AG08396 (cell line): Measurements from ENCODE around the gene NGB.

Experiments
- DNase-seq: peaks from one replicate; pipeline ENCODE4 v3.0.0; 2012; ENCODE audit warnings: low spot score, mixed read lengths

Gene NGB

GRCh38 chr14:77230914-77231313 is 40.1 kb downstream of the NGB start:
- no peak for DNase-seq

- no peak for DNase-seq
Observed at GRCh38 chr14:77228056-77228455, 43.0 kb downstream of the NGB start.

DNA sequence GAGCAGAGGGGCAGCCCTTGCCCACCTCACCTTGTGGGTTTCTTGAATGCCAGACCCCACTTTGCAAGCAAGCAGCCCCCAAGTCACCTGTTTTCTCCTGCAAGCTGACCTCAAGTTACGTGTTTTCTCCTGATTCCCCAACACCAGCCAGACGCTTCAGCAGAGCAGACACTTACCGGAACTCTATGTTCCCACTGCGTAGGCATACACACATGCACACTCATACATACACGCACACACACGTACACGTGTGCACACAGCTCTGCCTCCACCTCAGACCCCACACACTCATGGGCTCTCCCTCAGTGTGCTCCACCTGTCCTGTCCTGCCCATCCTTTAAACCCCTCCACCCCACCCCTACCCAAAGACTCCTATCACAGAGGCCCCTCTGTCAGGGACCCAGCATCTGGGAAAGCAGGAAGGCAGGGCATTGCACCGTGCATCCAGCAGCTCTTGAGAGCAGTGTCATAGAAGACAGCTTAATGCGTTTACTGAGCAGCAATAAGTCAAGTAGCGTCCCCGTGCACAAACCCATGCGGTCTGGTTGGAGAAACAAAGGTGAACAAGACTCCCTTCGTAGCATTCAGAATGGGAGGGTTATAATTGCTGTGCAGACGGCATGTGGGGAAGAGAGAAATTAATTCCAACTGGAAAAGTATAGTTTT is 45.0 kb downstream of the NGB start:
- no peak for DNase-seq

DNA sequence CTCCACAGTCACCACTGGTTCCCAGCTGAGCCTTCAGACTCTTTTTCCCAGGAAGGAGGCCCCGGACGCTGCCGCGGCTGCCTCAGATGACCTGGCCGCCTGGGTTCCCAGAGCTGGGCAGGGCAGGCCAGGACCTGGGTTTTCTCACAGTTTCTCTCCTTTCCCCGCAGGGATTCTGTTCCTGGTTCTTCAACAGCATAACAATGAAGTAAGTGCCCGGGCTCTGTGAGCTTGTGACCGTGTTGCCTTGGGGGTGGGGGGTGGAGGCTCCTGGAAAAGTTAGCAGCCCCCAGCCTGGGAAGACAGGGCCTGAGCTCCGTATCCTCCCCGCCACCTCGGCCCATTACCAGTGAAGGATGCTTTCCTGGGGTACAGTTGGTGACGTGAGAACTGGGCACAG is 45.8 kb downstream of the NGB start:
- no peak for DNase-seq

- no peak for DNase-seq
Observed at GRCh38 chr14:77224212-77224611, 46.8 kb downstream of the NGB start.

DNA sequence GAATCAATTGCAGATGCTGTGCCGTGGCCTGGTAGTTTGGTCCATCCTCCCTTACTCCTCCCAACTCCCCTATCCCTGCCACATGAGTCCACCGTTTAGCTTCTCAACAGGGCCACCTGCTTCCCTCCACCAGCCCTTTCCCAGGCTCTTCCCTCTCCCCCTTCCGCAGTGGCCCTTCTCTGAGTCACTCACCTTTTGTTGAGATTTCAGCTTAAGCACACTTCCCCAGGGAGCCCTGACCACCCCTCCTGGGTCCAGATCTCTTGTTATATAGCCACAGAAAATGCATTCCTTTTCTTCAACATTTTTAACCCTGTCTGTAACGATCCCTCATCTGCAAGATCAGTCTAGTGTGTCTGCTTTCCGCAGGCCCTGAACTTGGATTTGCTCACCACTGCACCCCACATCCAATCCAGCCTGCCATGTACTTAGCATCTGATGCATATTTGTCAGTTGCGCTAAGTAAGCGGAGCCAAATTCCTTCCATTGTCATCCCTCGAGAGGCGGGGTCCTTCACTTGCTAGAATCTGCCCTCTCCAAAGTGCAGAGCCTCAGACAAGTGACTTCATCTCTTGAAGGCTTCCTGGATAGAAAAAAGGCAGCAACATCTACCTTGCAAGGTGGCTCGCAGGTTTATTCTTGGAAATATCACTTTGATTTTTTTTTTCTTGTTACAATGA is 48.3 kb downstream of the NGB start:
- no peak for DNase-seq

DNA sequence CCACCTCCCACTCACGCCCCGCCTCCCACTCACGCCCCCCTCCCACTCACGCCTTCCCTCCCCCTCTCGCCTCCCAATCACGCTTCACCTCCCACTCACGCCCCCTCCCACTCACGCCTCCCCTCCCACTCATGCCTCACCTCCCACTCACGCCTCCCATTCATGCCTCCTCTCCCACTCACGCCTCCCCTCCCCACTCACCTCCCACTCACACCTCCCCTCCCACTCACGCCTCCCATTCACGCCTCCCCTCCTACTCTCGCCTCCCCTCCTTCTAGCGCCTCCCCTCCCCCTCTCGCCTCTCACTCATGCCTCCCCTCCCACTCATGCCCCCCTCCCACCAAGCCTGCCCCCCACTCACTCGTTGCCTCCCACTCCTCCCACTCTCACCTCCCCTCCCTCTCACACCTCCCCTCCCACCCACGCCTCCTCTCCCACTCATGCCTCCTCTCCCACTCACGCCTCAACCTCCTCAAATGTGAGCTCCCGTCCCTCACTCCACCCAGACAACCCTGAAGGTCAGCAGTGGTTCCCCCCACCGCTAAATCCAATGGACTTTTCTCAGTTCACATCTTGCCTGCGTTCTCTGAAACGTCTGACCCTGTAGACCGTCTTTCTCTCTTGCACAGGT is 49.6 kb downstream of the NGB start:
- DNase-seq: no peak

DNA sequence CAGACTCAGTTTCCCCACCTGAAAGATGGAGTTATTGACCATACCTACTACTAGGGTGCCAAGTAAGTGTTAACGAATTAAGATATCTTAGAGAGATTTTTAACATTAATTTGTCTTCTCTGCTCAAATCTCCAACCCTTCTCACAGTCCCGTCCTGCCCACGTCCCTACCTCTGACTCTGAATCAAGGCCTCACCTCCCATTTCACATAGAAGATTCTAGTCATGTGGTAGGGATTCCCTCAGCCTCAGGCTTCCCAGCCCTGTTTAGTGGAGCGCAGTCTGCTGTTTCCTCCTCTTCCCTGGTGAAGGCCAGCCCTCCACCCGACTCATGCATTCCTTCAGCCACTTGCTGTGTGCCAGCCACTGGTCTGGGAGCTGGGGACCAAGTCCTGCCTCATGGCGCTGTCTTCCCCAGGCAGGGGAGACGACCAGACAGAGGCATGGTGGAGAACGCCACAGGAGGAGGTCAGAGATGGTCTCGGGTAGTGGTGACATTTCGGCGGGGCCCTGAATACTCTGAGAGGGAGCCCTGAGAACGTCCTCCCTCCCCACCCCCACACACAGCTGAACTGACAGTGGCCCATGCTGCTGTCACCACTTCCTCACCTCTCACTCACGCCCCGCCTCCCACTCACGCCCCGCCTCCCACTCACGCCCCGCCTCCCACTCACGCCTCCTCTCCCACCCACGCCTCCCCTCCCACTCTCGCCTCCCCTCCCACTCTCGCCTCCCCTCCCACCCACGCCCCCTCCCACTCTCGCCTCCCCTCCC is 50.6 kb downstream of the NGB start:
- DNase-seq: no peak

DNA sequence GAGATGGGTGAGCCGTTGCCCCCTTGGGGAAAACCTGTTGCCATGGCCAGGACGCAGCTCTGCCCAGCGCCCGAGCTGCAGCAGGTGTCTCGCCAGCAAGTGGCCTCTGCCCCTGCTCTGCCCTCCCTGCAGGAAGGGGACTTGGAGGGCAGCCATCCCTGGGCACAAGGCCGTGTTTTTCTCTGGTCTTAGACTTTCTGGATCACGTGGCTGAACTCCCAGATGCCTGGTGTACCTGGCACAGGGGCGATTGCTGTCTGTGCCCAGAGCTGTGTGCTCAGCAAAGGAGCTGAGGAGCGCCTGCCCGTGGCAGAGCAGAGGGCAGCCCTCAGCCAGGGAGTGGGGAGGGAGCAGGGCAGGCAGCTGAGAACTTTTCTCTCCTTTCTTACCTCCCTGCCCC is 51.4 kb downstream of the NGB start:
- DNase-seq: no peak

GRCh38 chr14:77217551-77217950 is 53.5 kb downstream of the NGB start:
- no peak for DNase-seq
